GM12872 (cell line): Measurements from ENCODE around the gene SLX4IP.

ENCODE experiments used
- CTCF ChIP-seq: IDR thresholded peaks from 3 replicates; pipeline ENCODE4 v1.5.1; 2011; ENCODE audit warnings: low read depth, mild to moderate bottlenecking, low read length, moderate library complexity; ENCODE audit not compliant: insufficient read depth

Gene SLX4IP

DNA sequence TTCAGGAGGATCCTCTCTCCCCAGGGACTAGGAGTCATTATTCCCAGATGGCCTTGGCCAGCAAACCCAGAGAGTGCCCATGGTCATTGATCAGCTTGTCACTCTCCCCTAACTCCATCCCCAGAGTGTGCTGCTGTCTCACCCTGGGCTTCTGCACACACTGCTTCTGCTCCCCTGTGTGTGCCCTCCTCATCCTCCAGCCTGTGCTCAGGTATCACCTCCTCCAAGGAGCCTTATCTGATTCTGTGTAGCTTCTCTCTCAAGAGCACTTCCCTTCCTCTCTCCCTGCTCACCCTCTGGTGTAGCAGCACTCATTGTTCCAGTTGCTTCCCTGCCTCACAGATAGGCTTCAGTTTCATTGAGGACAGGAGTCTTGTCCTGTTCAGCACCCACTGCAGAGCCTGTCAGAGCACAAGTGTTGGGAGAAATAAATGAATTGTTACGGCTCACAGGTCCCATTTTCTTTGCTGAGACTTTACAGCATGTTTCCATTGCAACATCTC, 136.3 kb downstream of the SLX4IP start:
- TF ChIP-seq CTCF, result no peak

- TF ChIP-seq CTCF, result no peak
Observed at GRCh38 chr20:10572853-10573252, 137.7 kb downstream of the SLX4IP start.

GRCh38 chr20:10573273-10573950, 138.3 kb downstream of the SLX4IP start:
- no peak for TF ChIP-seq CTCF

- TF ChIP-seq CTCF, result no peak
Observed at GRCh38 chr20:10573951-10574339, 138.8 kb downstream of the SLX4IP start.

DNA sequence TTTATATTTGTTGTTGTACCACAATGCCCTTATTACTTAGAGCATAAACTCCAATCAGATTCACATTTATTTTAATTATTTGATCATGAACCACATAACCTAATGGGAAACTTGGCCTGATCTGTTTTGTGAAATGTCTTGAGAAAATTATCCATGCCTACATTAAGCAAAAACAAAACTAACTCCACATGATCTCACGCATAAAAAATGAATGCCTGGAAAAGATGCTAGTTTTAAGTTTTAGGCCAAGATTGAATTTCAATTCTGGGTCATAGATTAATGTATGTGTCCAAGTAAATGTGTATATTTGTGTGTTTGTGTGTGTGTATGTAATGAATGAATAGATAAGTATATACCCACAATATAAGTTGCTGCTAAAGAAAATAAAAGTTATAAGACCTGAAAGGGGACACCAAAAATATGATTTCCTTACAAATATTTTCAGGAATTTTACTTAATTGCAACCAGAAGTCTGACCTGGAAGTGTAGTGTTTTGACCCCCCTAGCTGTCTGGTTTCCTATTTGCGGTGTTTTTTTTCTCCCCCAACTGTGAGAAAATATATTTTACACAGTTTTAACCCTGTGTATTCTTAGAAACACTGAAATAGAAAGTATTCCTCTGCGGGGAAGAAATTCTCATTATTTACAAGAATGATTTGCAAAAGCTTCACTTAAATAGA, 141.4 kb downstream of the SLX4IP start:
- TF ChIP-seq CTCF, result no peak

DNA sequence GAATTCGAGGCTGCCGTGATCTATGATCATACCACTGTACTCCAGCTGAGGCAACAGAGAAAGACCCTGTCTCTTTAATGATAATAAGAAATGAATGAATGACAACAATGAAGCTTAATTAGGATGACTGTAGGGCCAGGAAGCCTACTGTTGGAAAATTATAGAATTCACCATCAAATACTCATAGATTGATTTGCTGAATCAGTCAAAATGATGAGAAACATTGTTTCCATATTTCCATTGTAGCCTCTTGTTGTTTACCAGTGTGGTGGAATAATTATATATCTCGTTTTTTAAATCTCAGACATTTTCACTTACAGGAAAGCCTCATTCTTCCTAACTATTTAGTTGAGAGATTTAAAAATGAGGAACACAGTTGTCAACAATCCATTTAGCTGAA, 142.5 kb downstream of the SLX4IP start:
- no peak for TF ChIP-seq CTCF

DNA sequence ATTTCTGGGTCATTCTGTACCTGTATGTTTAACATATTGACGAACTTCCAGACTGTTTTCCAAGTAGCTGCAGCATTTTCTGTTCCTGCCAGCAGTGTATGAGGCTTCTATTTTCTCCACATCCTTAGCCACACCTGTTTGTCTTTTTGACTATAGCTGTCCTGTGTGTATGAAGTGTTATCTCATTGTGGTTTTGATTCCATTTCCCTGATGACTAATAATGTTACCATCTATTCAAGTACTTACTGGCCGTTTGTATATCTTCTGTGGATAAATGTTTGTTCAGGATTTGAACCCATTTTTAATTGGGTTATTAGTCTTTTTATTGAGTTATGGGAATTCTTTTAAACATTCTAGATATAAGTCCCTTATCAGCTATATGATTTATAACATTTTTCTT, 143.5 kb downstream of the SLX4IP start:
- no peak for TF ChIP-seq CTCF
